HEK293T (cell line): ENCODE results near the gene CCDC102B.

Experiments used
- ARNT ChIP-seq: fragments of 450-650 bp; IDR thresholded peaks from 2 replicates; pipeline ENCODE4 v1.6.1; 2017; ENCODE audit warnings: mild to moderate bottlenecking
- BHLHE40 ChIP-seq: fragments of 450-650 bp; IDR thresholded peaks from 2 replicates; pipeline ENCODE4 v1.6.1; 2016; ENCODE audit warnings: mild to moderate bottlenecking, moderate library complexity, borderline replicate concordance
- ELF4 ChIP-seq: fragments of 450-650 bp; IDR thresholded peaks from 2 replicates; pipeline ENCODE4 v1.6.1; 2017; ENCODE audit warnings: antibody characterized with exemption
- FOXA1 ChIP-seq: fragments of 450-650 bp; IDR thresholded peaks from 2 replicates; pipeline ENCODE4 v1.6.1; 2016; ENCODE audit warnings: mild to moderate bottlenecking
- FOXK2 ChIP-seq: fragments of 450-650 bp; IDR thresholded peaks from 2 replicates; pipeline ENCODE4 v1.6.1; 2016; ENCODE audit warnings: mild to moderate bottlenecking
- FOXM1 ChIP-seq: fragments of 450-650 bp; IDR thresholded peaks from 2 replicates; pipeline ENCODE4 v1.6.1; 2017; ENCODE audit warnings: mild to moderate bottlenecking, borderline replicate concordance
- HDGF ChIP-seq: fragments of 450-650 bp; IDR thresholded peaks from 2 replicates; pipeline ENCODE4 v1.6.1; 2017; ENCODE audit warnings: antibody characterized with exemption, borderline replicate concordance
- L3MBTL2 ChIP-seq: fragments of 450-650 bp; conservative IDR thresholded peaks from 2 replicates; pipeline ENCODE4 v1.6.1; 2016; ENCODE audit warnings: mild to moderate bottlenecking
- LEF1 ChIP-seq: fragments of 450-650 bp; IDR thresholded peaks from 2 replicates; pipeline ENCODE4 v1.6.1; 2017; ENCODE audit warnings: mild to moderate bottlenecking, borderline replicate concordance
- NFRKB ChIP-seq: fragments of 450-650 bp; IDR thresholded peaks from 2 replicates; pipeline ENCODE4 v1.6.1; 2016; ENCODE audit warnings: mild to moderate bottlenecking, moderate library complexity
- SP1 ChIP-seq: fragments of 450-650 bp; IDR thresholded peaks from 2 replicates; pipeline ENCODE4 v1.6.1; 2017
- SUZ12 ChIP-seq: fragments of 450-650 bp; IDR thresholded peaks from 2 replicates; pipeline ENCODE4 v1.6.1; 2016; ENCODE audit warnings: mild to moderate bottlenecking
- TARDBP ChIP-seq: fragments of 450-650 bp; IDR thresholded peaks from 2 replicates; pipeline ENCODE4 v1.6.1; 2016
- ZNF384 ChIP-seq: fragments of 450-650 bp; IDR thresholded peaks from 2 replicates; pipeline ENCODE4 v1.6.1; 2016

GRCh38 chr18:68839701-68840100 lies 41.8 kb downstream of the CCDC102B start:
- no peak for TF ChIP-seq TARDBP
- no peak for TF ChIP-seq BHLHE40
- no peak for TF ChIP-seq ARNT
- TF ChIP-seq FOXK2 = no peak
- no peak for TF ChIP-seq FOXM1
- TF ChIP-seq ZNF384 = no peak
- TF ChIP-seq NFRKB = no peak
- TF ChIP-seq L3MBTL2 = no peak
- no peak for TF ChIP-seq SP1
- TF ChIP-seq FOXA1 = no peak
- no peak for TF ChIP-seq HDGF
- no peak for TF ChIP-seq LEF1
- no peak for TF ChIP-seq SUZ12
- TF ChIP-seq ELF4 = no peak
